ENCODE results near the gene MCRS1. TPM values are rescaled to one million over a fixed set of nuclear protein-coding genes. Genes with fewer than 3 reads are reported as not detected.
"Not testable (repeated sequence)": the region's sequence is repeated elsewhere in the genome, so short reads cannot be mapped to it uniquely, and the experiment has no call there.

MCRS1 gene
- total RNA-seq (2014; rRNA removed; shearing (Covaris generic)) = 113 and 124 TPM in 2 replicates

- DNase-seq = peak; percentile 98
- no peaks in the 10 kb centered on the region for H3K27me3 ChIP-seq (ENCODE audit: control insufficient read depth, insufficient read depth, low read length)
- peak within 1 kb of the TSS; percentile 71 for H3K4me3 ChIP-seq (ENCODE audit: insufficient read depth, low read depth, low read length)
- peaks cover 23% of the 10 kb centered on the region for H3K36me3 ChIP-seq (replicated peaks; ENCODE audit: control insufficient read depth, insufficient read depth, low read length)
Measured at GRCh38 chr12:49567611-49568441, at the start of gene MCRS1. Gene MCRS1 (minus strand): TSS chr12:49568142. CDS start chr12:49566731, 1,411 bp downstream.

- no peaks in the 10 kb centered on the region for H3K36me3 ChIP-seq (replicated peaks; ENCODE audit: control insufficient read depth, insufficient read depth, low read length)
- H3K27me3 ChIP-seq (ENCODE audit: control insufficient read depth, insufficient read depth, low read length) = peaks cover 2% of the 10 kb centered on the region; the same call in 1 of the 2 replicates
- H3K4me3 ChIP-seq (ENCODE audit: insufficient read depth, low read depth, low read length) = no peak overlapping the region
- peak; percentile 31 for DNase-seq
Measured at GRCh38 chr12:49616533-49617219, 48.7 kb upstream of the MCRS1 start.

GRCh38 chr12:49615725-49616124 is 47.8 kb upstream of the MCRS1 start:
- no peaks in the 10 kb centered on the region for H3K36me3 ChIP-seq (replicated peaks; ENCODE audit: control insufficient read depth, insufficient read depth, low read length)
- DNase-seq = no peak
- no peak overlapping the region for H3K4me3 ChIP-seq (ENCODE audit: insufficient read depth, low read depth, low read length)
- H3K27me3 ChIP-seq (ENCODE audit: control insufficient read depth, insufficient read depth, low read length) = no peaks in the 10 kb centered on the region

- no peaks in the 10 kb centered on the region for H3K36me3 ChIP-seq (replicated peaks; ENCODE audit: control insufficient read depth, insufficient read depth, low read length)
- no peak overlapping the region for H3K4me3 ChIP-seq (ENCODE audit: insufficient read depth, low read depth, low read length)
- no peak for DNase-seq
Measured at GRCh38 chr12:49612210-49612609, 44.3 kb upstream of the MCRS1 start.

GRCh38 chr12:49610785-49611184 is 42.8 kb upstream of the MCRS1 start:
- not testable (repeated sequence) for DNase-seq; H3K27me3 ChIP-seq (ENCODE audit: control insufficient read depth, insufficient read depth, low read length); H3K4me3 ChIP-seq (ENCODE audit: insufficient read depth, low read depth, low read length); H3K36me3 ChIP-seq (replicated peaks; ENCODE audit: control insufficient read depth, insufficient read depth, low read length)

More at GRCh38 chr12:49612210-49612609, 44.3 kb upstream of the MCRS1 start:
- H3K27me3 ChIP-seq (ENCODE audit: control insufficient read depth, insufficient read depth, low read length) = no peaks in the 10 kb centered on the region

DNA sequence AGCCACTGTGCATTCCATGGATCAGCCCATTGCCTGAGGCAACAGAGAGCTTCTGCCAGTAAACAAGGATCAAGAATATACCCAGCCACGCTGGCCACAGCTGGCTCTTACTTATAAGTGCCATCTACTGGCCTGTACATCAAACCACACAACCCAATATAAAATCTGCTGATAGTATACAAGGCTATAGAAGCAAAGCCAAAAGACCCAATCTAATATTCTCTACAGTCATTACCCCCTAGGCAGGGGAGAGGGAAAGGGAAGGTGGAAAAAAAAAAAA is 41.9 kb upstream of the MCRS1 start:
- peak; percentile 16 for DNase-seq

DNA sequence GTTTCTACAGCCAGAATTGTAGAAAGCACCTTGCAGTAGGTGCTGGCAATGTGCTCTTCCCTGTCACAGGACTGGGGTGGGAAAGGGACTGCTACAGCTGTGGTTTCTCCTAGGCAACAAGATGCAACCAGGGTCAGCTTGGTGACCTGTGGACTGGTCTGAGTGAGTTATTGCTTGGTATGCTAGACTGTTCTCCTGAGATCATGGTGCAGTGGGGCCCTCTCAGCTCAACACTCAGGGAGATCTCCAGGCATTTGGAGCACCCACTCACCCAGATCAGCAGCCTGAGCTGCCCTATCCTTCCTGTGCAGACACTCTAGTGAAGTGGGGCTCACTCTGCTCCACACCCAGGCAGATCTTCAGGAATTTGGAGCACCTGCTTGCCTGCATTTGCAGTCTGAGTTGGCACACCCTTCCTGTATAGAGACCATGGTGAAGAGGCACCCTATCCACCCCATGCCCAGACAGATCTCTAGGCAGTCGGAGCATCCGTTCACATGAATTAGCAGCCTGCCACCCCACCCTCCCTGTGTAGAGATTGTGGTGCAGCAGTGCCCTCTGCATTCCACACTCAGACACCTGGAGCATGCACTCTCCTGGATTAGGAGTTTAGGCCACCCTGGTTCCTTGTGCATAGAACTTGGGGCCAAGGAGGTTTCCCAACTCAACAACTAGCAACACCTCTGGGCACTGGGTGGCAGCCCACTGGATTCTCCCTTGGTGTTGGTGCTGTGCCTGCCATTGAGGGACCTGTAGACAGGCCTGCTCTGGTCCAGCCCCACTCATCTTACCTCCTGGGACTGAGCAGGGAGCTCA is 41.3 kb upstream of the MCRS1 start:
- Histone ChIP-seq H3K36me3 (replicated peaks; ENCODE audit: control insufficient read depth, insufficient read depth, low read length) (no peaks in the 10 kb centered on the region), H3K27me3 (ENCODE audit: control insufficient read depth, insufficient read depth, low read length) (no peaks in the 10 kb centered on the region), H3K4me3 (ENCODE audit: insufficient read depth, low read depth, low read length) (no peak overlapping the region)
- peak; percentile 11 for DNase-seq

More for the DNA sequence above, 41.9 kb upstream of the MCRS1 start:
- no peaks in the 10 kb centered on the region for H3K36me3 ChIP-seq (replicated peaks; ENCODE audit: control insufficient read depth, insufficient read depth, low read length)
- no peak overlapping the region for H3K4me3 ChIP-seq (ENCODE audit: insufficient read depth, low read depth, low read length)
- H3K27me3 ChIP-seq (ENCODE audit: control insufficient read depth, insufficient read depth, low read length) = no peaks in the 10 kb centered on the region

DNA sequence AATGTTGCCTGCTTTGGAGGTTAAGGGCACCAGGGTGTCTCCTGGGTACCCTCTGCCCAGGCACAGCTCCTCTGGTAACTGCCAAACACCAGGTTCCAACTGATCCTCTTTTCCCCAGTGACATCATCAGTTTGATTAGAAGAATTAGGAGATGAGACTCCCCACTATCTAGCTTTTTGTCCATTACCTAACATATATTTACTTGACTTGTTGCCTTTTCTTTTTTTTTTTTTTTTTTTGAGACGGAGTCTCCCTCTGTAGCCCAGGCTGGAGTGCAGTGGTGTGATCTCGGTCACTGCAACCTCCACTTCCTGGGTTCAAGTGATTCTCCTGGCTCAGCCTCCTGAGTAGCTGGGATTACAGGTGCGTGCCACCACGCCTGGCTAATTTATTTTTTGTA is 37.6 kb upstream of the MCRS1 start, which contains the start of gene FAM186B:
TSS of gene FAM186B (minus strand) at position 101 of the 400 bp plus-strand sequence. CDS start 162 bp downstream, outside the sequence.
- not testable (repeated sequence) for H3K36me3 ChIP-seq (replicated peaks; ENCODE audit: control insufficient read depth, insufficient read depth, low read length); DNase-seq; H3K4me3 ChIP-seq (ENCODE audit: insufficient read depth, low read depth, low read length); H3K27me3 ChIP-seq (ENCODE audit: control insufficient read depth, insufficient read depth, low read length)

- Histone ChIP-seq H3K36me3 (replicated peaks; ENCODE audit: control insufficient read depth, insufficient read depth, low read length) (no peaks in the 10 kb centered on the region), H3K27me3 (ENCODE audit: control insufficient read depth, insufficient read depth, low read length) (no peaks in the 10 kb centered on the region), H3K4me3 (ENCODE audit: insufficient read depth, low read depth, low read length) (no peak overlapping the region)
- peak; percentile 36 for DNase-seq
Measured at GRCh38 chr12:49604856-49605255, 36.9 kb upstream of the MCRS1 start.

- peak; percentile 13 for DNase-seq
- H3K27me3 ChIP-seq (ENCODE audit: control insufficient read depth, insufficient read depth, low read length) = no peaks in the 10 kb centered on the region
Measured at GRCh38 chr12:49603721-49604120, 35.8 kb upstream of the MCRS1 start.

DNA sequence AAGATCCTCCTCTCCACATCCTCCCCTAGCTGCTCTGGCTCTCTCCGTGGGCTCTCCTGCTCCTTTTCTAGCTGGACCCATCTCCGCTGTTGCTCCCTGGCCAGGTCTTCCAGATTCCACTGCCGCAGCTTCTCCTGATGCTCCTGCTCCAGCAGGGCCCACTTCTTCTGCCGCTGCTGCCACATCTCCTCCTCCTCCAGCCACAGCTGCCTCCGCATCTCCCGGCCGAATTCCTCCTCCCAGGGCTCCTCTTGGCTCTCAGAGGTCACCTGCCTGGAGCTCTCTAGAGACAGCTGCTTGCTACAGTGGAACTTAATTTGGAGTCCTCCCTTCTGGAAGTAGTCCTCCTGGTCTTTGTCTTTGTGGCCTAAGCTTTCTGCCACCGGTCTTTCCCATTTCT is 32.0 kb upstream of the MCRS1 start:
- Histone ChIP-seq H3K4me3 (ENCODE audit: insufficient read depth, low read depth, low read length) (no peak overlapping the region), H3K27me3 (ENCODE audit: control insufficient read depth, insufficient read depth, low read length) (no peaks in the 10 kb centered on the region), H3K36me3 (replicated peaks; ENCODE audit: control insufficient read depth, insufficient read depth, low read length) (no peaks in the 10 kb centered on the region)
- DNase-seq = no peak

More at GRCh38 chr12:49603721-49604120, 35.8 kb upstream of the MCRS1 start:
- no peaks in the 10 kb centered on the region for H3K36me3 ChIP-seq (replicated peaks; ENCODE audit: control insufficient read depth, insufficient read depth, low read length)
- no peak overlapping the region for H3K4me3 ChIP-seq (ENCODE audit: insufficient read depth, low read depth, low read length)

DNA sequence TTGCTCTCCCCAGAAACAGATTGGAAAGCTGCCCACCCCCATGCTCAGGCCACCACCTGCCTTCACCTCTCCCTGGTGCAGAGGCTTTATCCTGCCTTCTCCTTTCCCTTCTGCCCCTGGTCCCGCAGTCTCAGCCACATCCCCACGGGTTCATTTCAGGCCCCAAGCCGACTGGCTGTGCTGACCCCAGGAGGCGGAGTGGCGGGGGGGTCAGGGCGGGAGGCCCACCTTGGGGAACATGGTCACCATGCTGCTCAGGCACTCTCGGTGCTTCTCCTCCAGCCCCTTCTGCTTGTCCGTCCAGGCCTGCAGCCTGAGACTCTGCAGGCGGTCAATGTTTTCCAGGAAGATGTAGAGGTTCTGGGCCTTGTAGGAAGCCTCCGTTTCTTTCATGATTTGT is 30.6 kb upstream of the MCRS1 start:
- H3K4me3 ChIP-seq (ENCODE audit: insufficient read depth, low read depth, low read length) = no peak overlapping the region
- no peaks in the 10 kb centered on the region for H3K27me3 ChIP-seq (ENCODE audit: control insufficient read depth, insufficient read depth, low read length)
- no peak for DNase-seq
- H3K36me3 ChIP-seq (replicated peaks; ENCODE audit: control insufficient read depth, insufficient read depth, low read length) = no peaks in the 10 kb centered on the region

DNA sequence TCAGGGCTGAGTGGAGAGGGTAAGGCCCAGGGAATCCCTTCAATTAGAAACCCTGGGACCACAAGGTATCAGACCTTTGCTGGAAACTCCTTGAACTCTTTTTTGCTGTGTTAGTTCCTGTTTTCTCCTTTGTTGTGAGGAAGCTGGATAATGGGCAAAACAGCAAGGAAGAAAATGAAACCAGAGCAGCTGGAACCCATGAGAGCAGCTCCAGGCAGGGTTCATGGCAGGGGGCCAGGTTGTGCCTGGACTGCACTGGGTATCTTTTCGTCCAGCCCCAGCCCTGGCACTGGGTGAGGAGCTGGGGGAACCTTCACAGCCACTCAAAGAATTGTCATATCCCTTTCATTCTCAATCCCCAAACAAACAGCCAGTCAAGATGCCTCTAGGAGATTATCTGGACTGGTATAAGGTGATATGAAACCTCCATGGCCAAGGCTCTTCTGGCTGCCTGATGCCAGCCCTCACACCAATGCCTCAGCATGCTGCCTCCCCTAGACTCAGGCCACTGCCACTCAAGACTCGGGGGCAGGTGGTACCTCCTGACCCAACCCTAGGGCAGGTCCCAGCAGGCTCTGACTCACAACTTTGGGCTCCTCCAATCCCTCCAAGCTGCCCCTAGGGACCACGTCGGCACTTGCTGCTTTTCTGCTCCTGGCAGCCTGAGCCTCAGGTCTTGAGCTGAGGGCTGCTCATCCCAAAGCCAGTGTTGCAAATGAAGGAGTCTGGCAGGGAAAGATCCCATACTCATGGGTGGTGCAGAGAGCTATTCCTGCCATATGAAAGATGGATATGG is 21.0 kb upstream of the MCRS1 start:
- DNase-seq = no peak
- Histone ChIP-seq H3K36me3 (replicated peaks; ENCODE audit: control insufficient read depth, insufficient read depth, low read length) (no peaks in the 10 kb centered on the region; the same call in 1 of the 2 replicates), H3K4me3 (ENCODE audit: insufficient read depth, low read depth, low read length) (no peak overlapping the region), H3K27me3 (ENCODE audit: control insufficient read depth, insufficient read depth, low read length) (no peaks in the 10 kb centered on the region)

- Histone ChIP-seq H3K36me3 (replicated peaks; ENCODE audit: control insufficient read depth, insufficient read depth, low read length) (peaks cover 2% of the 10 kb centered on the region; the same call in 1 of the 2 replicates), H3K27me3 (ENCODE audit: control insufficient read depth, insufficient read depth, low read length) (no peaks in the 10 kb centered on the region), H3K4me3 (ENCODE audit: insufficient read depth, low read depth, low read length) (no peak overlapping the region)
- no peak for DNase-seq
Measured at GRCh38 chr12:49588281-49588680, 20.3 kb upstream of the MCRS1 start.
